Measurements from ENCODE around the gene TBCD. TPM values are rescaled to one million over a fixed set of nuclear protein-coding genes. Genes with fewer than 3 reads are reported as not detected.

The TBCD gene
- polyA plus RNA-seq, 2 of the 4 experiments (the other 2 are of a cell fraction) = 33.5 to 49.1 TPM

GRCh38 chr17:82752371-82753200 lies 721 bp downstream of the TBCD start:
- Histone ChIP-seq H3K4me3 (peak overlapping the region; percentile 99), H3K27ac (peak overlapping the region; percentile 96 to 97), H3K4me1 (peaks cover 13% of the 10 kb centered on the region), H3K4me2 (peak overlapping the region; percentile 90), H3K9me3 (no peaks in the 10 kb centered on the region)
- DNase-seq (ENCODE audit: low read depth in 1 of 2, low spot score in 1 of 2) = peak in 1 of 2 experiments; percentile 59
- CTCF ChIA-PET = interaction anchor here (0.6 to 1.7 kb wide), 5 partner anchors 23 to 381 kb away, joined by 3 to 7 read pairs (median 3); no protein-coding TSS in a partner anchor
- POLR2A ChIA-PET = no interaction called here
- WGBS (ENCODE audit: missing lambda C conversion rate) = 6% methylated on average over 28 of the region's 72 CpGs
- peak; percentile 42 to 48 for ATAC-seq
- FAIRE-seq = no peak
- TF ChIP-seq RARB (CRISPR knock-in tag; IDR thresholded peaks at IDR 0.05) (no peak), HOXA7 (CRISPR knock-in tag; IDR thresholded peaks at IDR 0.05) (no peak), TP53 (CRISPR knock-in tag; IDR thresholded peaks at IDR 0.05) (peak; percentile 56; the same call in 1 of the 2 replicates)

GRCh38 chr17:82753201-82753464 lies 1.3 kb downstream of the TBCD start:
- TF ChIP-seq EHF (CRISPR knock-in tag; IDR thresholded peaks at IDR 0.05) (no peak), MAX (IDR thresholded peaks at IDR 0.05) (no peak), FOSL2 (IDR thresholded peaks at IDR 0.05) (no peak), FOSL2 (CRISPR knock-in tag; IDR thresholded peaks at IDR 0.05) (no peak)
- 86% methylated on average over 8 of the region's 8 CpGs for WGBS (ENCODE audit: missing lambda C conversion rate)
- FAIRE-seq = no peak
- ChIA-PET CTCF (interaction anchor here (0.6 to 2.5 kb wide), 6 partner anchors 23 to 380 kb away, joined by 3 to 15 read pairs (median 4); no protein-coding TSS in a partner anchor), POLR2A (no interaction called here)
- no peak for ATAC-seq
- H3K4me2 ChIP-seq = peak overlapping the region; percentile 90
- H3K9me3 ChIP-seq = no peaks in the 10 kb centered on the region
- H3K4me1 ChIP-seq = peaks cover 13% of the 10 kb centered on the region
- DNase-seq (ENCODE audit: low read depth in 1 of 2, low spot score in 1 of 2) = no peak
- H3K27ac ChIP-seq = peak overlapping the region in 1 of 2 experiments; percentile 96; a peak in 3 of 6 replicates
- peak overlapping the region; percentile 99 for H3K4me3 ChIP-seq

GRCh38 chr17:82754297-82755208 lies 2.7 kb downstream of the TBCD start:
- ChIA-PET CTCF (interaction anchor here (1.0 to 5.0 kb wide), 10 partner anchors 9 to 86 kb away, joined by 3 to 27 read pairs (median 5); no protein-coding TSS in a partner anchor), POLR2A (no interaction called here)
- TF ChIP-seq NR3C1 (IDR thresholded peaks at IDR 0.05) (no peak), SMC3 (IDR thresholded peaks at IDR 0.05) (no peak), USF2 (IDR thresholded peaks at IDR 0.05) (peak; percentile 24; the same call in 1 of the 2 replicates), TFCP2L1 (CRISPR knock-in tag; IDR thresholded peaks at IDR 0.05) (no peak), CBX2 (IDR thresholded peaks at IDR 0.05; ENCODE audit: borderline replicate concordance, low read depth) (no peak), HES2 (IDR thresholded peaks at IDR 0.05) (no peak)
- peaks cover 13% of the 10 kb centered on the region for H3K4me1 ChIP-seq
- H3K4me3 ChIP-seq = no peak overlapping the region
- no peak overlapping the region for H3K27ac ChIP-seq
- 82% methylated on average over 19 of the region's 19 CpGs for WGBS (ENCODE audit: missing lambda C conversion rate)
- FAIRE-seq (no peak), DNase-seq (ENCODE audit: low read depth in 1 of 2, low spot score in 1 of 2) (peak in 1 of 2 experiments; percentile 63), ATAC-seq (peak in 1 of 2 experiments; percentile 40; a peak in 3 of 6 replicates)
- no peaks in the 10 kb centered on the region for H3K9me3 ChIP-seq
- H3K4me2 ChIP-seq = peak overlapping the region; percentile 90; the same call in 2 of the 3 replicates

- WGBS (ENCODE audit: missing lambda C conversion rate) = 94% methylated on average over 7 of the region's 7 CpGs
- H3K4me1 ChIP-seq = peaks cover 13% of the 10 kb centered on the region
- ChIA-PET POLR2A (no interaction called here), CTCF (interaction anchor here (0.6 to 5.0 kb wide), 10 partner anchors 9 to 425 kb away, joined by 3 to 27 read pairs (median 5); no protein-coding TSS in a partner anchor)
- no peaks in the 10 kb centered on the region for H3K9me3 ChIP-seq
- DNase-seq (ENCODE audit: low read depth in 1 of 2, low spot score in 1 of 2) = no peak
- no peak overlapping the region for H3K4me2 ChIP-seq
- no peak overlapping the region for H3K27ac ChIP-seq
- no peak for FAIRE-seq
- no peak overlapping the region for H3K4me3 ChIP-seq
- no peak for ATAC-seq
- no peak for TF ChIP-seq HEYL (CRISPR knock-in tag; IDR thresholded peaks at IDR 0.05)
- TF ChIP-seq NPAS2 (CRISPR knock-in tag; IDR thresholded peaks at IDR 0.05; ENCODE audit: borderline replicate concordance) = no peak
- TF ChIP-seq ELK1 (IDR thresholded peaks at IDR 0.05; ENCODE audit: low read depth, low read length) = no peak
- no peak for TF ChIP-seq CHD2 (IDR thresholded peaks at IDR 0.05; ENCODE audit: low read length, partially characterized antibody)
- no peak for TF ChIP-seq JUN (IDR thresholded peaks at IDR 0.05)
- TF ChIP-seq EP300 (IDR thresholded peaks at IDR 0.05) = no peak
- no peak for TF ChIP-seq MYC (IDR thresholded peaks at IDR 0.05; ENCODE audit: borderline replicate concordance, low read length)
- TF ChIP-seq HES2 (IDR thresholded peaks at IDR 0.05) = no peak
- no peak for TF ChIP-seq ESRRA (IDR thresholded peaks at IDR 0.05; ENCODE audit: borderline replicate concordance, low read length)
- no peak for TF ChIP-seq CTCF (IDR thresholded peaks at IDR 0.05)
- TF ChIP-seq E2F6 (IDR thresholded peaks at IDR 0.05; ENCODE audit: borderline replicate concordance, low read depth) = no peak
Measured at GRCh38 chr17:82756166-82756565, 4.3 kb downstream of the TBCD start.
